HG02623 (cell line): ENCODE measurements around the gene RAB10.
"Not testable (repeated sequence)": the region's sequence is repeated elsewhere in the genome, so short reads cannot be mapped to it uniquely, and the experiment has no call there.

Experiments used
- ATAC-seq: cut with Tn5 transposase; IDR thresholded peaks from one replicate; pipeline ENCODE4 v1.9.1; 2021; ENCODE audit warnings: moderate library complexity; ENCODE audit not compliant: unreplicated experiment

Gene RAB10

GRCh38 chr2:26054598-26055348 is 20.9 kb downstream of the RAB10 start:
- ATAC-seq: no peak

- no peak for ATAC-seq
These were observed 24.5 kb downstream of the RAB10 start for GRCh38 chr2:26058390-26058789.

GRCh38 chr2:26059542-26059941 is 25.7 kb downstream of the RAB10 start:
- no peak for ATAC-seq

GRCh38 chr2:26061539-26061938 is 27.7 kb downstream of the RAB10 start:
- no peak for ATAC-seq

- no peak for ATAC-seq
These were observed 31.0 kb downstream of the RAB10 start for GRCh38 chr2:26064846-26065245.

- no peak for ATAC-seq
These were observed 33.5 kb downstream of the RAB10 start for GRCh38 chr2:26067186-26067974.

- ATAC-seq: no peak
These were observed 34.2 kb downstream of the RAB10 start for GRCh38 chr2:26067980-26068507.

GRCh38 chr2:26068602-26069298 is 34.9 kb downstream of the RAB10 start:
- ATAC-seq: peak; percentile 84

- no peak for ATAC-seq
These were observed 36.8 kb downstream of the RAB10 start for GRCh38 chr2:26070730-26071129.

- ATAC-seq: no peak
These were observed 39.3 kb downstream of the RAB10 start for GRCh38 chr2:26072925-26073768.

- ATAC-seq: no peak
These were observed 39.9 kb downstream of the RAB10 start for GRCh38 chr2:26073830-26074229.

- no peak for ATAC-seq
These were observed 40.8 kb downstream of the RAB10 start for GRCh38 chr2:26074676-26075075.

- ATAC-seq: no peak
These were observed 41.3 kb downstream of the RAB10 start for GRCh38 chr2:26075173-26075572.

GRCh38 chr2:26076001-26076587 is 42.2 kb downstream of the RAB10 start:
- no peak for ATAC-seq

GRCh38 chr2:26077291-26077690 is 43.4 kb downstream of the RAB10 start:
- ATAC-seq: no peak

GRCh38 chr2:26078939-26079338 is 45.1 kb downstream of the RAB10 start:
- no peak for ATAC-seq

- ATAC-seq: no peak
These were observed 46.5 kb downstream of the RAB10 start for GRCh38 chr2:26080356-26080755.

- ATAC-seq: not testable (repeated sequence)
These were observed 47.0 kb downstream of the RAB10 start for GRCh38 chr2:26080925-26081324.

- no peak for ATAC-seq
These were observed 47.7 kb downstream of the RAB10 start for GRCh38 chr2:26081556-26081955.

GRCh38 chr2:26086155-26086637 is 52.3 kb downstream of the RAB10 start:
- ATAC-seq: no peak
